Kidney (tissue), 14 donors: Measurements from ENCODE around the gene PTPRN. TPM values are rescaled to one million over a fixed set of nuclear protein-coding genes. Genes with fewer than 3 reads are reported as not detected.

ENCODE experiments used
- DNase-seq, 5 donors: peaks; one replicate each; pipeline ENCODE4 v3.0.0-alpha.2; 2013 to 2020
- FAIRE-seq: peaks from 2 replicates; lab custom pipeline; 2012; peaks lifted over from hg19 to GRCh38; lab: Jason Lieb, UNC
- H3K27ac ChIP-seq, 2 donors: one replicate each; pipeline ENCODE4 v1.7.0; 2013; ENCODE audit warnings: low read depth in 2 of 2, low read length in 2 of 2, inconsistent platforms in 1 of 2
- H3K27me3 ChIP-seq: one replicate; pipeline ENCODE4 v1.7.1; 2013; ENCODE audit warnings: low read length, inconsistent platforms; ENCODE audit not compliant: control insufficient read depth, insufficient read depth
- H3K36me3 ChIP-seq, 3 donors: one replicate each; pipeline versions ENCODE4 v1.7.0 to v1.7.1; 2013; ENCODE audit warnings: low read length in 3 of 3, control low read depth in 1 of 3, inconsistent platforms in 1 of 3; ENCODE audit not compliant: insufficient read depth in 3 of 3, control insufficient read depth in 2 of 3
- H3K4me1 ChIP-seq, 3 donors: one replicate each; pipeline versions ENCODE4 v1.7.0 to v1.7.1; 2013; ENCODE audit warnings: low read length in 3 of 3, inconsistent platforms in 1 of 3, low read depth in 1 of 3; ENCODE audit not compliant: control insufficient read depth in 2 of 3, insufficient read depth in 2 of 3
- H3K4me3 ChIP-seq, 3 donors: one replicate each; pipeline versions ENCODE4 v1.7.0 to v1.8.1; 2013; ENCODE audit warnings: low read length in 3 of 3, control low read depth in 1 of 3, inconsistent platforms in 1 of 3
- H3K9ac ChIP-seq, 3 donors: one replicate each; pipeline versions ENCODE4 v1.7.0 to v1.7.1; 2013; ENCODE audit warnings: low read length in 3 of 3, control low read depth in 1 of 3, inconsistent platforms in 1 of 3
- H3K9me3 ChIP-seq, 3 donors: one replicate each; pipeline versions ENCODE4 v1.7.0 to v1.7.1; 2013; ENCODE audit warnings: low read length in 3 of 3, control low read depth in 1 of 3, inconsistent platforms in 1 of 3; ENCODE audit not compliant: control insufficient read depth in 2 of 3, insufficient read depth in 1 of 3
- CTCF ChIP-seq: IDR thresholded peaks from 3 replicates; pipeline ENCODE4 v1.5.1; 2012; ENCODE audit warnings: mild to moderate bottlenecking, moderate library complexity, borderline replicate concordance; ENCODE audit not compliant: insufficient read depth; ENCODE audit errors: extremely low read depth
- intact Hi-C: fragments of 100-400 bp; cut with DNase I; formaldehyde crosslinking; loops from one replicate; pipeline ENCODE4 v1.11.1; 2022
- polyA plus RNA-seq: library from polyadenylated mRNA; stranded (reverse); fragments of 350-450 nt; fragmentation: Illumina TruSeq; extraction: RNeasy Lipid Tissue Mini Kit (QIAGEN cat#74804); gene quantifications from one replicate; pipeline ENCODE4 v1.2.3, GENCODE V29; 2014; ENCODE audit warnings: low read depth, low replicate concordance; ENCODE audit not compliant: insufficient read depth
- total RNA-seq: library from RNA; stranded (reverse); fragmentation: NEBNext Ultra II Directional; extraction: Animal tissue kit (Norgen Biotek cat#: 25700); gene quantifications from one replicate; pipeline ENCODE4 v1.2.1, GENCODE V29; 2021
- donor health status: control.
- donor health status: control.
- donor health status: control.
- donor health status: control.
- donor health status: control.
- donor health status: DM: yes; HTN: yes; CAD: no.
- donor health status: Normal renal cell carcinoma (clear cell type).

Gene PTPRN
- total and polyA plus RNA-seq, 2 donors from 2014 or later = not detected

- no peak for TF ChIP-seq CTCF
- Histone ChIP-seq H3K27ac (no peak overlapping the region), H3K9me3 (no peaks in the 10 kb centered on the region), H3K4me1 (no peaks in the 10 kb centered on the region), H3K9ac (no peak overlapping the region), H3K27me3 (peaks cover 2% of the 10 kb centered on the region), H3K36me3 (no peaks in the 10 kb centered on the region), H3K4me3 (no peak overlapping the region)
- intact Hi-C loops = no loop called here
- DNase-seq (no peak), FAIRE-seq (no peak)
These were observed 5.0 kb downstream of the PTPRN start for GRCh38 chr2:219304223-219304622.

- no peak for FAIRE-seq
- H3K36me3 ChIP-seq = no peaks in the 10 kb centered on the region
- H3K27ac ChIP-seq = no peak overlapping the region
- H3K4me3 ChIP-seq = no peak overlapping the region
- intact Hi-C loops = no loop called here
- TF ChIP-seq CTCF = no peak
- DNase-seq = no peak
- H3K9me3 ChIP-seq = no peaks in the 10 kb centered on the region
- no peaks in the 10 kb centered on the region for H3K4me1 ChIP-seq
- no peaks in the 10 kb centered on the region for H3K27me3 ChIP-seq
- H3K9ac ChIP-seq = no peak overlapping the region
These were observed 6.7 kb downstream of the PTPRN start for GRCh38 chr2:219302412-219302968.

- DNase-seq = no peak
- Histone ChIP-seq H3K9ac (no peak overlapping the region), H3K4me3 (no peak overlapping the region), H3K27me3 (no peaks in the 10 kb centered on the region), H3K4me1 (peaks cover 0 to 3% (median 3%) of the 10 kb centered on the region in 3 donors), H3K27ac (no peak overlapping the region), H3K9me3 (no peaks in the 10 kb centered on the region), H3K36me3 (no peaks in the 10 kb centered on the region)
- intact Hi-C loops = no loop called here
- FAIRE-seq = no peak
- no peak for TF ChIP-seq CTCF
These were observed 9.2 kb downstream of the PTPRN start for GRCh38 chr2:219300022-219300421.

- no peak overlapping the region for H3K4me3 ChIP-seq
- no peaks in the 10 kb centered on the region for H3K36me3 ChIP-seq
- H3K9me3 ChIP-seq = no peaks in the 10 kb centered on the region
- no peak for FAIRE-seq
- peaks cover 0 to 5% (median 3%) of the 10 kb centered on the region in 3 donors for H3K4me1 ChIP-seq
- no peaks in the 10 kb centered on the region for H3K27me3 ChIP-seq
- intact Hi-C loops = no loop called here
- H3K9ac ChIP-seq = no peak overlapping the region
- TF ChIP-seq CTCF = no peak
- no peak overlapping the region for H3K27ac ChIP-seq
- DNase-seq = peak in 1 of 5 donors; percentile 40
These were observed 9.8 kb downstream of the PTPRN start for GRCh38 chr2:219299372-219299760.
